A549 (cell line): ENCODE measurements around the gene IFRD1.

Source experiments
- CBX8 ChIP-seq: fragments of 200-600 bp; sonication (generic); IDR thresholded peaks from 2 replicates; pipeline ENCODE4 v1.6.1; 2016
- CHD4 ChIP-seq: fragments of 200-600 bp; sonication (generic); IDR thresholded peaks from 2 replicates; pipeline ENCODE4 v1.6.1; 2016; ENCODE audit warnings: antibody characterized with exemption, mild to moderate bottlenecking, borderline replicate concordance
- EHMT2 ChIP-seq: fragments of 200-600 bp; sonication (generic); IDR thresholded peaks from 2 replicates; pipeline ENCODE4 v1.6.1; 2016; ENCODE audit warnings: antibody characterized with exemption, low read depth, mild to moderate bottlenecking, moderate library complexity
- HDAC2 ChIP-seq: fragments of 200-600 bp; sonication (generic); IDR thresholded peaks from 2 replicates; pipeline ENCODE4 v1.6.1; 2016
- KDM1A ChIP-seq: fragments of 200-600 bp; sonication (generic); IDR thresholded peaks from 2 replicates; pipeline ENCODE4 v1.6.1; 2016; ENCODE audit warnings: low read depth, mild to moderate bottlenecking
- MAFK ChIP-seq: fragments of 450-650 bp; IDR thresholded peaks from 2 replicates; pipeline ENCODE4 v1.6.1; 2014; ENCODE audit not compliant: partially characterized antibody
- MAX ChIP-seq: IDR thresholded peaks from 2 replicates; pipeline ENCODE4 v1.6.1; 2012
- PHF8 ChIP-seq: fragments of 200-600 bp; sonication (generic); IDR thresholded peaks from 2 replicates; pipeline ENCODE4 v1.6.1; 2016; ENCODE audit warnings: low read depth, mild to moderate bottlenecking, antibody characterized with exemption, moderate library complexity, borderline replicate concordance
- POLR2A ChIP-seq: IDR thresholded peaks from 2 replicates; pipeline ENCODE4 v1.6.1; 2012; ENCODE audit warnings: mild to moderate bottlenecking, low read length
- TF ChIP-seq, protein P1 (sequence below): fragments of 200-600 bp; sonication (generic); IDR thresholded peaks from 2 replicates; pipeline ENCODE4 v1.6.1; 2016; ENCODE audit warnings: antibody characterized with exemption, mild to moderate bottlenecking, moderate library complexity
- TF ChIP-seq, protein P2 (sequence below): fragments of >200 bp; sonication (Bioruptor Twin); formaldehyde crosslinking; IDR thresholded peaks from 3 replicates; pipeline ENCODE4 v1.5.1; 2016

GRCh38 chr7:112430649-112431048, 19.6 kb upstream of the IFRD1 start:
- TF ChIP-seq, protein P1, sequence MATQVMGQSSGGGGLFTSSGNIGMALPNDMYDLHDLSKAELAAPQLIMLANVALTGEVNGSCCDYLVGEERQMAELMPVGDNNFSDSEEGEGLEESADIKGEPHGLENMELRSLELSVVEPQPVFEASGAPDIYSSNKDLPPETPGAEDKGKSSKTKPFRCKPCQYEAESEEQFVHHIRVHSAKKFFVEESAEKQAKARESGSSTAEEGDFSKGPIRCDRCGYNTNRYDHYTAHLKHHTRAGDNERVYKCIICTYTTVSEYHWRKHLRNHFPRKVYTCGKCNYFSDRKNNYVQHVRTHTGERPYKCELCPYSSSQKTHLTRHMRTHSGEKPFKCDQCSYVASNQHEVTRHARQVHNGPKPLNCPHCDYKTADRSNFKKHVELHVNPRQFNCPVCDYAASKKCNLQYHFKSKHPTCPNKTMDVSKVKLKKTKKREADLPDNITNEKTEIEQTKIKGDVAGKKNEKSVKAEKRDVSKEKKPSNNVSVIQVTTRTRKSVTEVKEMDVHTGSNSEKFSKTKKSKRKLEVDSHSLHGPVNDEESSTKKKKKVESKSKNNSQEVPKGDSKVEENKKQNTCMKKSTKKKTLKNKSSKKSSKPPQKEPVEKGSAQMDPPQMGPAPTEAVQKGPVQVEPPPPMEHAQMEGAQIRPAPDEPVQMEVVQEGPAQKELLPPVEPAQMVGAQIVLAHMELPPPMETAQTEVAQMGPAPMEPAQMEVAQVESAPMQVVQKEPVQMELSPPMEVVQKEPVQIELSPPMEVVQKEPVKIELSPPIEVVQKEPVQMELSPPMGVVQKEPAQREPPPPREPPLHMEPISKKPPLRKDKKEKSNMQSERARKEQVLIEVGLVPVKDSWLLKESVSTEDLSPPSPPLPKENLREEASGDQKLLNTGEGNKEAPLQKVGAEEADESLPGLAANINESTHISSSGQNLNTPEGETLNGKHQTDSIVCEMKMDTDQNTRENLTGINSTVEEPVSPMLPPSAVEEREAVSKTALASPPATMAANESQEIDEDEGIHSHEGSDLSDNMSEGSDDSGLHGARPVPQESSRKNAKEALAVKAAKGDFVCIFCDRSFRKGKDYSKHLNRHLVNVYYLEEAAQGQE = no peak
- TF ChIP-seq KDM1A (no peak), PHF8 (no peak), EHMT2 (no peak), CHD4 (no peak), POLR2A (no peak), HDAC2 (no peak), MAFK (no peak), MAX (no peak), CBX8 (no peak)
- TF ChIP-seq, protein P2, sequence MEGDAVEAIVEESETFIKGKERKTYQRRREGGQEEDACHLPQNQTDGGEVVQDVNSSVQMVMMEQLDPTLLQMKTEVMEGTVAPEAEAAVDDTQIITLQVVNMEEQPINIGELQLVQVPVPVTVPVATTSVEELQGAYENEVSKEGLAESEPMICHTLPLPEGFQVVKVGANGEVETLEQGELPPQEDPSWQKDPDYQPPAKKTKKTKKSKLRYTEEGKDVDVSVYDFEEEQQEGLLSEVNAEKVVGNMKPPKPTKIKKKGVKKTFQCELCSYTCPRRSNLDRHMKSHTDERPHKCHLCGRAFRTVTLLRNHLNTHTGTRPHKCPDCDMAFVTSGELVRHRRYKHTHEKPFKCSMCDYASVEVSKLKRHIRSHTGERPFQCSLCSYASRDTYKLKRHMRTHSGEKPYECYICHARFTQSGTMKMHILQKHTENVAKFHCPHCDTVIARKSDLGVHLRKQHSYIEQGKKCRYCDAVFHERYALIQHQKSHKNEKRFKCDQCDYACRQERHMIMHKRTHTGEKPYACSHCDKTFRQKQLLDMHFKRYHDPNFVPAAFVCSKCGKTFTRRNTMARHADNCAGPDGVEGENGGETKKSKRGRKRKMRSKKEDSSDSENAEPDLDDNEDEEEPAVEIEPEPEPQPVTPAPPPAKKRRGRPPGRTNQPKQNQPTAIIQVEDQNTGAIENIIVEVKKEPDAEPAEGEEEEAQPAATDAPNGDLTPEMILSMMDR = no peak
